HepG2 (cell line): Measurements from ENCODE around the gene PIP4K2B. TPM values are rescaled to one million over a fixed set of nuclear protein-coding genes. Genes with fewer than 3 reads are reported as not detected.

Experiments
- CCAR2 ChIP-seq: fragments of 200-400 bp; formaldehyde crosslinking; optimal IDR thresholded peaks from 2 replicates; pipeline ENCODE3; 2018; ENCODE audit warnings: low read depth, mild to moderate bottlenecking, low read length, moderate library complexity
- FOSL1 ChIP-seq: sonication (generic); formaldehyde crosslinking; IDR thresholded peaks from 2 replicates; pipeline ENCODE4 v1.9.0; 2021; ENCODE audit warnings: missing genetic modification reagents, borderline replicate concordance
- NFKBIZ ChIP-seq: IDR thresholded peaks from 2 replicates; pipeline ENCODE4 v1.6.1; 2018; ENCODE audit warnings: missing genetic modification reagents, missing compliant biosample characterization
- RFXANK ChIP-seq: IDR thresholded peaks from 2 replicates; pipeline ENCODE4 v1.6.1; 2016
- SAFB2 ChIP-seq: sonication (generic); formaldehyde crosslinking; IDR thresholded peaks from 2 replicates; pipeline ENCODE4 v1.5.1; 2020; ENCODE audit warnings: missing genetic modification reagents, low read depth, mild to moderate bottlenecking, borderline replicate concordance
- SMAD9 ChIP-seq: sonication (generic); formaldehyde crosslinking; IDR thresholded peaks from 2 replicates; pipeline ENCODE4 v1.5.1; 2020; ENCODE audit warnings: mild to moderate bottlenecking, missing genetic modification reagents
- SNRNP70 ChIP-seq: fragments of 200-400 bp; formaldehyde crosslinking; IDR thresholded peaks from 2 replicates; pipeline ENCODE4 v1.6.1; 2017; ENCODE audit warnings: mild to moderate bottlenecking, low read depth, low read length, moderate library complexity
- SOX5 ChIP-seq: IDR thresholded peaks from 2 replicates; pipeline ENCODE4 v1.6.1; 2016; ENCODE audit warnings: borderline replicate concordance
- SRSF1 ChIP-seq: fragments of 200-400 bp; formaldehyde crosslinking; optimal IDR thresholded peaks from 2 replicates; pipeline ENCODE3; 2017; ENCODE audit warnings: mild to moderate bottlenecking, low read depth, low read length, moderate library complexity
- ZNF572 ChIP-seq: sonication (generic); formaldehyde crosslinking; IDR thresholded peaks from 2 replicates; pipeline ENCODE4 v1.5.1; 2020; ENCODE audit warnings: mild to moderate bottlenecking, missing genetic modification reagents
- polyA plus RNA-seq, 8 experiments: library from polyadenylated mRNA; depleted of rRNA in 3 of 8; stranded (reverse) in 7 of 8; unstranded in 1 of 8; fragments of >200 nt; fragmentation: Illumina TruSeq in 4 of 8; extraction: Trizol in 4 of 8; gene quantifications; 2 replicates each; pipeline versions ENCODE4 v1.2.1 to v1.2.3, GENCODE V29; 2011 to 2016; ENCODE audit warnings: low read depth in 4 of 8, missing spikeins in 1 of 8, mixed read lengths in 1 of 8; ENCODE audit not compliant: insufficient read depth in 1 of 8
- total RNA-seq, 5 experiments: library from RNA; depleted of rRNA; stranded (reverse); fragments of >200 nt; fragmentation: Illumina TruSeq; extraction: Trizol; gene quantifications; 2 replicates each; pipeline ENCODE4 v1.2.3, GENCODE V29; 2016; ENCODE audit warnings: low read depth in 1 of 5
- TF ChIP-seq, protein P1 (sequence below): sonication (generic); formaldehyde crosslinking; IDR thresholded peaks from 2 replicates; pipeline ENCODE4 v1.4.0; 2020; ENCODE audit warnings: missing genetic modification reagents, borderline replicate concordance
- TF ChIP-seq, protein P2 (sequence below): sonication (generic); formaldehyde crosslinking; IDR thresholded peaks from 2 replicates; pipeline ENCODE4 v1.4.0; 2020; ENCODE audit warnings: missing genetic modification reagents
- TF ChIP-seq, protein P3 (sequence below): fragments of 450-650 bp; IDR thresholded peaks from 2 replicates; pipeline ENCODE4 v1.6.1; 2017
- TF ChIP-seq, protein P4 (sequence below): sonication (generic); formaldehyde crosslinking; IDR thresholded peaks from 2 replicates; pipeline ENCODE4 v1.5.0; 2020; ENCODE audit warnings: mild to moderate bottlenecking, missing genetic modification reagents, borderline replicate concordance
- TF ChIP-seq, protein P5 (sequence below): sonication (generic); formaldehyde crosslinking; IDR thresholded peaks from 2 replicates; pipeline ENCODE4 v1.5.0; 2020; ENCODE audit warnings: mild to moderate bottlenecking, missing genetic modification reagents

The PIP4K2B gene
- total and polyA plus RNA-seq, 2 of the 13 experiments (the other 11 are each of a cell fraction or from before 2014, with no cell fraction given) = 20.4 to 54.0 TPM

DNA sequence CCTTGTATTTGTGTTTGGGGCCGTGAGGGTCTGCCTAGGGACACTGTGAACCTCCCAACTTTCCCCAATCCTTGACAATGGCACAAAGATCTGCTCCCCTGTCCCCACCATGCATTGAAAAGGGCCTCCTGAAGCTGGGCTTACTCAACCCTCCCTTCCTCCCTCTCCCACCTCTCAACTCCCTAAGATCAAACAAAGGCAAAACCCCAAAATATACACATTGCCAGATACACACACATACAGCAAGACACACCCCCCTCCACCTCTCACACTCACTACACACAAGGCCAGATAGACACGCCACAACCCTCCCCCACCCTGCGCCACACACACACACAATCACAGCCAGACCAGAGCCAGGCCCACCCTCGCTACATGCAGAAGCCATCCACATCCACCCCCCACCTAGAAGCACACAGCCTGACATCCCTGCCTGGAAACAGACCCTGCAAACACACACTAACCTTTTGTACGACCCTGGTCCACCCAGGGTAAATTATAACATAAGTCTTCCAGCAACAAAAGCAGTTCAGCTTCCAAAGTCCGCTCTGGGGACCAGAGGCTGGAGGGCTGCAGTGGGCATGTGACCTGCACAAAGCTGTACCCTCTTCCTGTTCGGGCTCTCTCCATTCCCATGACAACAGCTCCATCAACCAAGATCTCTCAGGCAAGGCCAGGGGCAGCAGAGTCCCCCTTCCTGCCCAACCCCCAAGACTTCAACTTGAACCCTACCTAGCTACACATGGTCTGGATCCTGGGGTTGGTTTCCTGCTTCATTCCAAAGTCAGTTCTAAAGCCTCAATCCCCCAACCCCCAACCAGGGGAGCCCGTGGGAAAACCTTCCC is 53.1 kb downstream of the PIP4K2B start (continued):
- TF ChIP-seq SOX5 (CRISPR knock-in tag) = peak; percentile 91; the same call in 1 of the 2 replicates
- TF ChIP-seq CCAR2 = no peak
- no peak for TF ChIP-seq SAFB2
- TF ChIP-seq, protein P1, sequence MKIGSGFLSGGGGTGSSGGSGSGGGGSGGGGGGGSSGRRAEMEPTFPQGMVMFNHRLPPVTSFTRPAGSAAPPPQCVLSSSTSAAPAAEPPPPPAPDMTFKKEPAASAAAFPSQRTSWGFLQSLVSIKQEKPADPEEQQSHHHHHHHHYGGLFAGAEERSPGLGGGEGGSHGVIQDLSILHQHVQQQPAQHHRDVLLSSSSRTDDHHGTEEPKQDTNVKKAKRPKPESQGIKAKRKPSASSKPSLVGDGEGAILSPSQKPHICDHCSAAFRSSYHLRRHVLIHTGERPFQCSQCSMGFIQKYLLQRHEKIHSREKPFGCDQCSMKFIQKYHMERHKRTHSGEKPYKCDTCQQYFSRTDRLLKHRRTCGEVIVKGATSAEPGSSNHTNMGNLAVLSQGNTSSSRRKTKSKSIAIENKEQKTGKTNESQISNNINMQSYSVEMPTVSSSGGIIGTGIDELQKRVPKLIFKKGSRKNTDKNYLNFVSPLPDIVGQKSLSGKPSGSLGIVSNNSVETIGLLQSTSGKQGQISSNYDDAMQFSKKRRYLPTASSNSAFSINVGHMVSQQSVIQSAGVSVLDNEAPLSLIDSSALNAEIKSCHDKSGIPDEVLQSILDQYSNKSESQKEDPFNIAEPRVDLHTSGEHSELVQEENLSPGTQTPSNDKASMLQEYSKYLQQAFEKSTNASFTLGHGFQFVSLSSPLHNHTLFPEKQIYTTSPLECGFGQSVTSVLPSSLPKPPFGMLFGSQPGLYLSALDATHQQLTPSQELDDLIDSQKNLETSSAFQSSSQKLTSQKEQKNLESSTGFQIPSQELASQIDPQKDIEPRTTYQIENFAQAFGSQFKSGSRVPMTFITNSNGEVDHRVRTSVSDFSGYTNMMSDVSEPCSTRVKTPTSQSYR (CRISPR knock-in tag) = peak; percentile 70
- TF ChIP-seq, protein P2, sequence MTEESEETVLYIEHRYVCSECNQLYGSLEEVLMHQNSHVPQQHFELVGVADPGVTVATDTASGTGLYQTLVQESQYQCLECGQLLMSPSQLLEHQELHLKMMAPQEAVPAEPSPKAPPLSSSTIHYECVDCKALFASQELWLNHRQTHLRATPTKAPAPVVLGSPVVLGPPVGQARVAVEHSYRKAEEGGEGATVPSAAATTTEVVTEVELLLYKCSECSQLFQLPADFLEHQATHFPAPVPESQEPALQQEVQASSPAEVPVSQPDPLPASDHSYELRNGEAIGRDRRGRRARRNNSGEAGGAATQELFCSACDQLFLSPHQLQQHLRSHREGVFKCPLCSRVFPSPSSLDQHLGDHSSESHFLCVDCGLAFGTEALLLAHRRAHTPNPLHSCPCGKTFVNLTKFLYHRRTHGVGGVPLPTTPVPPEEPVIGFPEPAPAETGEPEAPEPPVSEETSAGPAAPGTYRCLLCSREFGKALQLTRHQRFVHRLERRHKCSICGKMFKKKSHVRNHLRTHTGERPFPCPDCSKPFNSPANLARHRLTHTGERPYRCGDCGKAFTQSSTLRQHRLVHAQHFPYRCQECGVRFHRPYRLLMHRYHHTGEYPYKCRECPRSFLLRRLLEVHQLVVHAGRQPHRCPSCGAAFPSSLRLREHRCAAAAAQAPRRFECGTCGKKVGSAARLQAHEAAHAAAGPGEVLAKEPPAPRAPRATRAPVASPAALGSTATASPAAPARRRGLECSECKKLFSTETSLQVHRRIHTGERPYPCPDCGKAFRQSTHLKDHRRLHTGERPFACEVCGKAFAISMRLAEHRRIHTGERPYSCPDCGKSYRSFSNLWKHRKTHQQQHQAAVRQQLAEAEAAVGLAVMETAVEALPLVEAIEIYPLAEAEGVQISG (CRISPR knock-in tag) = peak; percentile 66
- TF ChIP-seq FOSL1 = no peak
- TF ChIP-seq, protein P3, sequence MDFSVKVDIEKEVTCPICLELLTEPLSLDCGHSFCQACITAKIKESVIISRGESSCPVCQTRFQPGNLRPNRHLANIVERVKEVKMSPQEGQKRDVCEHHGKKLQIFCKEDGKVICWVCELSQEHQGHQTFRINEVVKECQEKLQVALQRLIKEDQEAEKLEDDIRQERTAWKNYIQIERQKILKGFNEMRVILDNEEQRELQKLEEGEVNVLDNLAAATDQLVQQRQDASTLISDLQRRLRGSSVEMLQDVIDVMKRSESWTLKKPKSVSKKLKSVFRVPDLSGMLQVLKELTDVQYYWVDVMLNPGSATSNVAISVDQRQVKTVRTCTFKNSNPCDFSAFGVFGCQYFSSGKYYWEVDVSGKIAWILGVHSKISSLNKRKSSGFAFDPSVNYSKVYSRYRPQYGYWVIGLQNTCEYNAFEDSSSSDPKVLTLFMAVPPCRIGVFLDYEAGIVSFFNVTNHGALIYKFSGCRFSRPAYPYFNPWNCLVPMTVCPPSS = no peak
- TF ChIP-seq NFKBIZ (CRISPR knock-in tag) = no peak; the same call in 1 of the 2 replicates
- TF ChIP-seq SMAD9 = no peak
- TF ChIP-seq ZNF572 (CRISPR knock-in tag) = no peak
- TF ChIP-seq, protein P4, sequence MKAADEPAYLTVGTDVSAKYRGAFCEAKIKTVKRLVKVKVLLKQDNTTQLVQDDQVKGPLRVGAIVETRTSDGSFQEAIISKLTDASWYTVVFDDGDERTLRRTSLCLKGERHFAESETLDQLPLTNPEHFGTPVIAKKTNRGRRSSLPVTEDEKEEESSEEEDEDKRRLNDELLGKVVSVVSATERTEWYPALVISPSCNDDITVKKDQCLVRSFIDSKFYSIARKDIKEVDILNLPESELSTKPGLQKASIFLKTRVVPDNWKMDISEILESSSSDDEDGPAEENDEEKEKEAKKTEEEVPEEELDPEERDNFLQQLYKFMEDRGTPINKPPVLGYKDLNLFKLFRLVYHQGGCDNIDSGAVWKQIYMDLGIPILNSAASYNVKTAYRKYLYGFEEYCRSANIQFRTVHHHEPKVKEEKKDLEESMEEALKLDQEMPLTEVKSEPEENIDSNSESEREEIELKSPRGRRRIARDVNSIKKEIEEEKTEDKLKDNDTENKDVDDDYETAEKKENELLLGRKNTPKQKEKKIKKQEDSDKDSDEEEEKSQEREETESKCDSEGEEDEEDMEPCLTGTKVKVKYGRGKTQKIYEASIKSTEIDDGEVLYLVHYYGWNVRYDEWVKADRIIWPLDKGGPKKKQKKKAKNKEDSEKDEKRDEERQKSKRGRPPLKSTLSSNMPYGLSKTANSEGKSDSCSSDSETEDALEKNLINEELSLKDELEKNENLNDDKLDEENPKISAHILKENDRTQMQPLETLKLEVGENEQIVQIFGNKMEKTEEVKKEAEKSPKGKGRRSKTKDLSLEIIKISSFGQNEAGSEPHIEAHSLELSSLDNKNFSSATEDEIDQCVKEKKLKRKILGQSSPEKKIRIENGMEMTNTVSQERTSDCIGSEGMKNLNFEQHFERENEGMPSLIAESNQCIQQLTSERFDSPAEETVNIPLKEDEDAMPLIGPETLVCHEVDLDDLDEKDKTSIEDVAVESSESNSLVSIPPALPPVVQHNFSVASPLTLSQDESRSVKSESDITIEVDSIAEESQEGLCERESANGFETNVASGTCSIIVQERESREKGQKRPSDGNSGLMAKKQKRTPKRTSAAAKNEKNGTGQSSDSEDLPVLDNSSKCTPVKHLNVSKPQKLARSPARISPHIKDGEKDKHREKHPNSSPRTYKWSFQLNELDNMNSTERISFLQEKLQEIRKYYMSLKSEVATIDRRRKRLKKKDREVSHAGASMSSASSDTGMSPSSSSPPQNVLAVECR (CRISPR knock-in tag) = peak; percentile 86; the same call in 1 of the 2 replicates
- TF ChIP-seq, protein P5, sequence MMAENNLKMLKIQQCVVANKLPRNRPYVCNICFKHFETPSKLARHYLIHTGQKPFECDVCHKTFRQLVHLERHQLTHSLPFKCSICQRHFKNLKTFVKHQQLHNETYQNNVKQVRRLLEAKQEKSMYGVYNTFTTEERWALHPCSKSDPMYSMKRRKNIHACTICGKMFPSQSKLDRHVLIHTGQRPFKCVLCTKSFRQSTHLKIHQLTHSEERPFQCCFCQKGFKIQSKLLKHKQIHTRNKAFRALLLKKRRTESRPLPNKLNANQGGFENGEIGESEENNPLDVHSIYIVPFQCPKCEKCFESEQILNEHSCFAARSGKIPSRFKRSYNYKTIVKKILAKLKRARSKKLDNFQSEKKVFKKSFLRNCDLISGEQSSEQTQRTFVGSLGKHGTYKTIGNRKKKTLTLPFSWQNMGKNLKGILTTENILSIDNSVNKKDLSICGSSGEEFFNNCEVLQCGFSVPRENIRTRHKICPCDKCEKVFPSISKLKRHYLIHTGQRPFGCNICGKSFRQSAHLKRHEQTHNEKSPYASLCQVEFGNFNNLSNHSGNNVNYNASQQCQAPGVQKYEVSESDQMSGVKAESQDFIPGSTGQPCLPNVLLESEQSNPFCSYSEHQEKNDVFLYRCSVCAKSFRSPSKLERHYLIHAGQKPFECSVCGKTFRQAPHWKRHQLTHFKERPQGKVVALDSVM (CRISPR knock-in tag) = peak; percentile 52; the same call in 1 of the 2 replicates
- TF ChIP-seq RFXANK (CRISPR knock-in tag) = peak; percentile 63; the same call in 1 of the 2 replicates
- no peak for TF ChIP-seq SNRNP70
- no peak for TF ChIP-seq SRSF1
